Left ventricle myocardium superior (tissue), 1 donor: ENCODE results near the gene PPP1R9A. TPM values are rescaled to one million over a fixed set of nuclear protein-coding genes. Genes with fewer than 3 reads are reported as not detected.

ENCODE experiments used
- ATAC-seq: fragments of 200-7000 bp; cut with Tn5 transposase; one replicate; pipeline ENCODE4 v1.9.1; 2020; ENCODE audit warnings: mild to moderate bottlenecking, moderate library complexity
- DNase-seq: peaks from one replicate; pipeline ENCODE4 v3.0.0-alpha.2; 2020
- intact Hi-C: fragments of 100-400 bp; cut with micrococcal nuclease; formaldehyde crosslinking; loops from one replicate; pipeline ENCODE4 v1.11.0; 2022
- long read RNA-seq: library from polyadenylated mRNA; unstranded; transcript quantifications from one replicate; pipeline ENCODE4 v2.0.0, GENCODE V29; 2021
- total RNA-seq: library from RNA; stranded (reverse); fragmentation: NEBNext Ultra II Directional; extraction: Animal tissue kit (Norgen Biotek cat#: 25700); gene quantifications from one replicate; pipeline ENCODE4 v1.2.1, GENCODE V29; 2021
- donor health status: DM: no; HTN: yes; CAD: no; lungs with severe emphysema.

The PPP1R9A gene
- total RNA-seq: 26.0 TPM
- long read RNA-seq, partial matches to known transcripts: 9 of 22 reads
- long read RNA-seq, other reads (novel, unspliced or antisense): 13 of 22 reads

DNA sequence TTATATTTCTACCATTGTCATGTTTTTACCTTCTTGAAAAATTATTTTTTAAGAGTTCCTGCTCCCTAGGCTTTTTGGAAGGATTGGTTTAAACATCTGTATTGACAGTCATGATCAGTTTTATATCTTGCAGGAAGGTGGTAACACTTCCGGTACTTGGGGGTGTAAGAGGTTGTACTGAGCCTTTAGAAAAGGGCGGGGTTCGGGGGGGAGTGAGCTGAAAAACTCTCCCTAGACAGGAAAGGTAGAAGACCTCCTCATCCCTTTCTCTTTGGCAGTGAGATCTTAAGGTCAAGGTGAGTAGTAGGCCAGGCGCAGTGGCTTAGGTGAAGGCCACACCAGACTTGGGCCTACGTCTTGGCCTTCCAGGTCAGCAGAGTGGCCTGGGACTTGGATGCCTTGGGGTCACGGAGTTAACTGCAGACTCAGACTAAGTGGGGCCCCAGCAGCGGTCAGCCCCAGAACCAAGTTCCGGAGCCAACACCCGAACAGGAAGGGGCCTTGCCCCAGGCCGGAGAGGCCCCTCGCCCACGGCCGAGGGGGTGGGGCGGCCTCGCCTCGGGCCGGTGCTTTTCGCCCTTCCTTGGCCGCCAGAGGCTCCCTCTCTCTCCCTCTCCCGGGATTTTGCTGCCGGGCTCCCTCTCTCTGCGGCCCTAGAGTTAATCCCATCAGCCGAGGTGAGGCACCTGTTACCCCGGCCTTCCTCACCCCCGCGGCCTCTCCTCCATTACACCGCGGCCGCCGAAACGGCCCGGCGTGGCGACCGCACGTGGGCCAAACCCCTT lies at the start of gene PPP1R9A:
TSS of gene PPP1R9A (plus strand) at position 569 of the 785 bp plus-strand sequence. CDS start 2,520 bp downstream, outside the sequence.
- peak; percentile 65 for DNase-seq
- intact Hi-C loops: loop anchor here (10.0 kb wide), 1 partner anchor 288 kb away; no protein-coding TSS in a partner anchor
- ATAC-seq: peak; percentile 89

DNA sequence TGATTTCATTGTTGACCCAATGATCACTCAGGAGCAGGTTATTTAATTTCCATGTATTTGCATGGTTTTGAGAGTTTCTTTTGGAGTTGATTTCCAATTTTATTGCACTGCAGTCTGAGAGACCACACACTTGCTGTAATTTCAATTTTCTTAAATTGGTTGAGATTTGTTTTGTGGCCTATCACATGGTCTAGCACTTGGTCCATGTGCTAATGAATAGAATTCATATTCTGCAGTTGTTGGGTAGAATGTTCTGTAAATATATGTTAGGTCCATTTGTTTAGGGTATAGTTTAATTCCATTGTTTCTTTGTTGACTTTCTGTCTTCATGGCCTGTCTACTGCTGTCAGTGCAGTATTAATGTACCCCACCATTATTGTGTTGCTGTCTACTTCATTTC lies 36.3 kb upstream of the PPP1R9A start:
- DNase-seq (no peak), ATAC-seq (no peak)
- intact Hi-C loops: no loop called here

GRCh38 chr7:94873239-94873638 lies 34.2 kb upstream of the PPP1R9A start:
- no peak for DNase-seq
- ATAC-seq: no peak
- intact Hi-C loops: no loop called here

DNA sequence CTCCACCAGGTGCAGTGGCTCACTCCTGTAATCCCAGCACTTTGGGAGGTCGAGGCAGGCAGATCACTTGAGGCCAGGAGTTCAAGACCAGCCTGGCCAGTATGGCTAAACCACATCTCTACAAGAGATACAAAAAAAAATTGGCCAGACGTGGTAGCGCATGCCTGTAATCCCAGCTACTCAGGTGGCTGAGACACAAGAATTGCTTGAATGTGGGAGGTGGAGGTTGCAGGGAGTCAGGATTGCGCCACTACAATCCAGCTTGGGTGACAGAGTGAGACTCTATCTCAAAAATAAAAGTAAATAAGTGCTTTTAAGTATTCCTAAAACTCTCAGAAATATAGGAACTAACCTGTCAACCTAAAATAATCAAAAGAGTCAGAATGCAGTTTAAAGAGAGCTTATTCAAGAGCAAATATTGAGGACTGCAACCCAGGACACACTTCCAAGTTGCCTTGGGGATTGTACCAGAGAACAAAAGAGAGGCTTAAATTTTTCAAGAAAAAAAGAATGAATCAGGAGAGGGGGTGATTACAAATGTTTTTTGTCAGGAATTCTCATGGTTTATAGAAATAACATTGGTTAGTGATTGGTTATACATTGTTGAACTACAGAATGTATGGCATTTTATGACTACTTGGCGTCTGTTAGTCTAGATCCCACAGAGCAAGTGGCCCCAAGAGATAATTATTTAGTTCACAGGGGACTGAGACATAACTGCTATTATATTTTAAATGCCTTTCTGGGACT lies 33.2 kb upstream of the PPP1R9A start:
- intact Hi-C loops: no loop called here
- no peak for ATAC-seq

DNA sequence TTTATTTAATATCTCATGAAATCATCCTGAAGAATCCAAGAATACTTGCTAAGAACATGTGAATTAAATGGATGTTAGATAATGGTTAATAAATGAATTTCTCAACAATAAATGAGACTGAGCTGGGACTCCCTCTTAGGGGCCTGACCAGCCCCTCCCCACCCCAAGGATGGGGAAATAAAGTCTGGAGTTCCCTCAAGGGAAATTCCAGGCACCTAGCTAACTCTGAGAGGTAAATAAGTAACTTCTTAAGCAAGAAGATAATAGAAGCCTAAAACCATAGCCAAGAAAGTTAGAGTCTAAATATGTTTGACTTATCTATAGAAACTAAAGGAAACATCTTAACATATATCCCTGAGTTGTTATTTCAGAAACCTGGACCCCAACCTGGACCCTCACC lies 32.2 kb upstream of the PPP1R9A start:
- no peak for ATAC-seq
- no peak for DNase-seq
- intact Hi-C loops: no loop called here

More for the DNA sequence above, 33.2 kb upstream of the PPP1R9A start:
- no peak for DNase-seq

- no peak for ATAC-seq
- DNase-seq: no peak
- intact Hi-C loops: no loop called here
Measured at GRCh38 chr7:94877731-94878670, 29.4 kb upstream of the PPP1R9A start.

- no peak for DNase-seq
- intact Hi-C loops: no loop called here
- ATAC-seq: no peak
Measured at GRCh38 chr7:94882891-94883290, 24.5 kb upstream of the PPP1R9A start.

- intact Hi-C loops: no loop called here
- ATAC-seq: no peak
- DNase-seq: no peak
Measured at GRCh38 chr7:94883616-94884015, 23.8 kb upstream of the PPP1R9A start.

- intact Hi-C loops: no loop called here
- ATAC-seq (peak; percentile 74), DNase-seq (no peak)
Measured at GRCh38 chr7:94888551-94888950, 18.8 kb upstream of the PPP1R9A start.

DNA sequence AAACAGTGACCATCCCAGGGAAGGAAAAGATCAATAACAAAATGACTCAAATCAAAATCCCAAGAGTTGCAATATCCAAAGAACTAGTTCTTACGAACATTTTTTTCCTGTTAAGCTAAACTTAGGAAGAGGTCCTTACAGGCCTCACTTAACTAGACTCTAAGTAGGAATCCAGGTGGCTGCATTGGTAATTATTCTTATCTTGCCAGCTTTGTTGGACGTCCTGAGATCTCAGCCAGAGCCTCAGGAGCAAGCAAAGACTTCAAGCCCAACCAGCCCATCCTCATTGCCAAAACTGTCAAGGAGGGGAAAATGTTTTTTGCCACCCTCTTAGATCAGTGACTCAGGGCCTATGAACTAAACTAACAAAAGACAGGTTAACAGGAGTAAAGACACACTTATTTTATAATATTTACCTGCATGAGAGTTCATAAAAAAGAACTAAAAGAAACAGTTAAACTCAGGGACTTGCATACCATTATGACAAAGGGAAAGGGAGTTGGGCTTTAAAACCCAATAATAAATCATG lies 18.3 kb upstream of the PPP1R9A start:
- ATAC-seq (no peak), DNase-seq (no peak)
- intact Hi-C loops: no loop called here

- ATAC-seq (no peak), DNase-seq (no peak)
- intact Hi-C loops: no loop called here
Measured at GRCh38 chr7:94890216-94890615, 17.2 kb upstream of the PPP1R9A start.

GRCh38 chr7:94893661-94894060 lies 13.7 kb upstream of the PPP1R9A start:
- intact Hi-C loops: no loop called here
- no peak for DNase-seq
- ATAC-seq: no peak

DNA sequence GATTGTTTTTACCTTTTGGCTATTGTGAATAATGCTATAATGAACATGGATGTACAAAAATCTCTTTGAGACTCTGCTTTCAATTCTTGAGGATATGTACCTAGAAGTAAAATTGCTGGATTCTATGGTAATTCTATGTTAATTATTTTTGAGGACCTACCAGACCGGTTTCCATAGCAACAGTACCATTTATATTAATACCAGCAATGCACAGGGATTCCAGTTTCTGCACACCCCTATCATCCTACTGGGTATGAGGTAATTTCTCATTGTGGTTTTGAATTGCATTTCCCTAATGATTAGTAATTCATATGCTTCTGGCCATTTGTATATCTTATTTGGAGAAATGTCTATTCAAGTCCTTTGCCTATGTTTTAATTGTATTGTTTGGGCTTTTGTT lies 9.9 kb upstream of the PPP1R9A start:
- intact Hi-C loops: no loop called here
- no peak for ATAC-seq
- DNase-seq: no peak

DNA sequence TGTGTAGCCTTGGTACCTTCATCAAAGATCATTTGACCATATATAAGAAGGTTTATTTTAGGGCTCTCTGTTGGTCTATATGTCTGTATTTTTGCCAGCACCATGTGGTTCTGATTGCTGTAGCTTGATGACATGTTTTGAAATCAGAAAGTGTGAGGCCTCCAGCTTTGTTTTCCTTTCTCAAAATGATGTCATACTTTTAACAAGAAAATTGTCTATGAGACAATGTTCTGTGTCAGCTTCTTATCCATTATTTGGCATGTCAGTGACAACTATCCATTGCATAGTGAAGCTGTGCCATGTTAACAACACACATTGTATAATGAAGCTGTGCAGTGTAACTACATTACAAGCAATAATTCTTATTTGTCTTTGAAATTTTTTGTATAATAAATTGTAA lies 9.1 kb upstream of the PPP1R9A start:
- DNase-seq: no peak
- intact Hi-C loops: no loop called here
- ATAC-seq: no peak

DNA sequence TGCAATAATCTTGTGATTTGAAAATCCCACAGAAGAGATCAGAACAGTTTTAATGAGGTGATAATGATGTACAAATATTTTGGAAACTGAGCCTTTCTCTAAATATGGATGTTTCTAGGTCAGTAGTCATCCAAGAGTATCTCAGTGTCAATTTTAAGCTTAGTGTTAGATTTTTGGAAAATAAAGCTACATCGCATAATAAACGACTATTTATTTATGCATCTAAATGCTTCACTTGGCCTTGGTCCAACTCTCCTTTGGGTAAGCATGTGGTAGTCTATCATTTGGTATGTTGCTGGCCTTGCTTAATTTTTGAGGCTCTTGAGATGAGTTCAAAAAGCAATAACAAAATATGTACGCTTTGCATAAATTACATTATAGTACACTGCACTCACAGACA lies 5.4 kb upstream of the PPP1R9A start:
- ATAC-seq (no peak), DNase-seq (no peak)
- intact Hi-C loops: loop anchor here (10.0 kb wide), 1 partner anchor 293 kb away; no protein-coding TSS in a partner anchor

DNA sequence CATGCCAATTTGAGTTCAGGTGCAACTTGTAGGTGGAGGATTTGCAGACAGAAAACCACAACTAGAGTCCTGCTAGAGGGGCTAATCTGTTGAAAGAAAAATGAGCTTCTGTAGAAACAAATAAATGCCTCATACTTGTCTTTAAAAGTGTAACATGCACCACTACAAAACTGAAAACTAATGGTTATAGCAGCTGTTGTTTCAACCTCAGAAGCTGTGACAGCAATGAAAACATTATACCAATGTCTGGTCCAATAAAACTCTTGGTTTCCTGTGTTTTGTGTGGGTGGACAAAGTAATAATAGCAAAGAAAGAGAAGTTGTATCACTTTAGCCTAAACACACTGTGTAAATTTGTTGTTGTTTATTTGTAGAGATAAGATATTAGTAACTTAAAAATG lies 3.4 kb upstream of the PPP1R9A start:
- ATAC-seq (no peak), DNase-seq (no peak)
- intact Hi-C loops: loop anchor here (10.0 kb wide), 1 partner anchor 291 kb away; no protein-coding TSS in a partner anchor

- intact Hi-C loops: loop anchor here (10.0 kb wide), 1 partner anchor 290 kb away; no protein-coding TSS in a partner anchor
- ATAC-seq (no peak), DNase-seq (no peak)
Measured at GRCh38 chr7:94904982-94905381, 2.4 kb upstream of the PPP1R9A start.

DNA sequence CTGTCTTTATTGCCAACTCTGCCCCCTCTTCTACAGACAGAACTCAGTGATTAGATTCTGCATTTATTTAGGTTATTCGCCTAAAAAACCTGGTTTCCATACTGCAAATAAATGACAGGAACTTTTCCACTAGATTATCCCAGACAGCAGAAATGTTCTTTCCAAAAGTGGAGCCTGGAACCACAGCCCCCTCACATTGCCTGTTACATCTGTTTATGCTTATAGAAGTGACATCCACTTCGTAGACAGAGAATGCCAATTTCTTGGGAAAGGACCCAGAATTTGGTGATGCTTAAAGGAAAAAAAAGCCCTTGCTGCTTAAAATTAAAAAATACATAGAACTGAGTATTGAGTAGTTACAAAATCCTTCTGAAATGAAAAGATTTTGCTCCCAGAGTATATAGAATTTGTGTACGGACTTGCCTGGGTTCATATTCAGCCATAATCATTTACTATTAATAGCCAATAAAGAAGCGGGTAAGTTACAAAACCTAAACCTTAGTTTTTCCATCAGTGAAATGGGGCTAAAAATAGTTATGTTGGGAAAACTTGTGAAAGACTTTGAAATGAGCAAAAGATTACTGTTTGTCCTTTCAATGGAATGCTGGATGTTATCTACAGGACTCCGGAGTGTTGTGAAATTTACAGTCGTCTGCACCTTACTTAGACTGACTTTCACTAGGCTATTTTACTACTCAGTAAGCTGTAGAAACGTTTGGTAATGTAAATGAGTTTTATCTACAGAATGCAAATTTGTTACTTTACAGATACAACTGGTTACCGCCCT lies 1.1 kb upstream of the PPP1R9A start:
- ATAC-seq: no peak
- intact Hi-C loops: loop anchor here (10.0 kb wide), 1 partner anchor 289 kb away; no protein-coding TSS in a partner anchor
- no peak for DNase-seq
